SK-N-SH (cell line): ENCODE measurements around the gene RNF112.

ENCODE experiments used
- EP300 ChIP-seq, 2 experiments: IDR thresholded peaks; 2 replicates each; pipeline versions ENCODE4 v1.4.0 to v1.6.1; 2012; ENCODE audit warnings: borderline replicate concordance in 1 of 2, low read depth in 1 of 2, low read length in 1 of 2
- GATA2 ChIP-seq: sonication (generic); formaldehyde crosslinking; IDR thresholded peaks from 2 replicates; pipeline ENCODE4 v1.5.0; 2020; ENCODE audit warnings: mild to moderate bottlenecking, missing genetic modification reagents
- NRF1 ChIP-seq: IDR thresholded peaks from 2 replicates; pipeline ENCODE4 v1.6.1; 2012; ENCODE audit warnings: low read depth, mild to moderate bottlenecking, low read length
- POLR2AphosphoS5 ChIP-seq: IDR thresholded peaks from 2 replicates; pipeline ENCODE4 v1.6.1; 2012; ENCODE audit warnings: low read depth, low read length
- REST ChIP-seq: IDR thresholded peaks from 2 replicates; pipeline ENCODE4 v1.6.1; 2012; ENCODE audit warnings: mild to moderate bottlenecking, low read depth, low read length, moderate library complexity
- YY1 ChIP-seq: IDR thresholded peaks from 2 replicates; pipeline ENCODE4 v1.4.0; 2012; ENCODE audit warnings: low read depth, mild to moderate bottlenecking
- TF ChIP-seq, protein P1 (sequence below): fragments of 200-600 bp; sonication (generic); IDR thresholded peaks from 2 replicates; pipeline ENCODE4 v1.6.1; 2017; ENCODE audit warnings: antibody characterized with exemption, mild to moderate bottlenecking, moderate library complexity
- TF ChIP-seq, protein P2 (sequence below): IDR thresholded peaks from 2 replicates; pipeline ENCODE4; 2012

GRCh38 chr17:19405114-19405513, 5.9 kb upstream of the RNF112 start:
- no peak for TF ChIP-seq EP300 (IDR thresholded peaks at IDR 0.05; ENCODE audit: borderline replicate concordance in 1 of 2, low read depth in 1 of 2, low read length in 1 of 2)
- TF ChIP-seq, protein P1, sequence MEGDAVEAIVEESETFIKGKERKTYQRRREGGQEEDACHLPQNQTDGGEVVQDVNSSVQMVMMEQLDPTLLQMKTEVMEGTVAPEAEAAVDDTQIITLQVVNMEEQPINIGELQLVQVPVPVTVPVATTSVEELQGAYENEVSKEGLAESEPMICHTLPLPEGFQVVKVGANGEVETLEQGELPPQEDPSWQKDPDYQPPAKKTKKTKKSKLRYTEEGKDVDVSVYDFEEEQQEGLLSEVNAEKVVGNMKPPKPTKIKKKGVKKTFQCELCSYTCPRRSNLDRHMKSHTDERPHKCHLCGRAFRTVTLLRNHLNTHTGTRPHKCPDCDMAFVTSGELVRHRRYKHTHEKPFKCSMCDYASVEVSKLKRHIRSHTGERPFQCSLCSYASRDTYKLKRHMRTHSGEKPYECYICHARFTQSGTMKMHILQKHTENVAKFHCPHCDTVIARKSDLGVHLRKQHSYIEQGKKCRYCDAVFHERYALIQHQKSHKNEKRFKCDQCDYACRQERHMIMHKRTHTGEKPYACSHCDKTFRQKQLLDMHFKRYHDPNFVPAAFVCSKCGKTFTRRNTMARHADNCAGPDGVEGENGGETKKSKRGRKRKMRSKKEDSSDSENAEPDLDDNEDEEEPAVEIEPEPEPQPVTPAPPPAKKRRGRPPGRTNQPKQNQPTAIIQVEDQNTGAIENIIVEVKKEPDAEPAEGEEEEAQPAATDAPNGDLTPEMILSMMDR = no peak
- TF ChIP-seq GATA2 = no peak
- no peak for TF ChIP-seq YY1
- TF ChIP-seq, protein P2, sequence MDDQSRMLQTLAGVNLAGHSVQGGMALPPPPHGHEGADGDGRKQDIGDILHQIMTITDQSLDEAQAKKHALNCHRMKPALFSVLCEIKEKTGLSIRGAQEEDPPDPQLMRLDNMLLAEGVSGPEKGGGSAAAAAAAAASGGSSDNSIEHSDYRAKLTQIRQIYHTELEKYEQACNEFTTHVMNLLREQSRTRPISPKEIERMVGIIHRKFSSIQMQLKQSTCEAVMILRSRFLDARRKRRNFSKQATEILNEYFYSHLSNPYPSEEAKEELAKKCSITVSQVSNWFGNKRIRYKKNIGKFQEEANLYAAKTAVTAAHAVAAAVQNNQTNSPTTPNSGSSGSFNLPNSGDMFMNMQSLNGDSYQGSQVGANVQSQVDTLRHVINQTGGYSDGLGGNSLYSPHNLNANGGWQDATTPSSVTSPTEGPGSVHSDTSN = no peak
- TF ChIP-seq REST = no peak
- no peak for TF ChIP-seq NRF1
- TF ChIP-seq POLR2AphosphoS5 = no peak
